ENCODE measurements around the gene TMTC1.

Gene TMTC1

GRCh38 chr12:29608581-29608980 lies 175.2 kb downstream of the TMTC1 start:
- H3K14ac ChIP-seq (ENCODE audit: low read length), result no peak overlapping the region
- no peaks in the 10 kb centered on the region for H3K36me3 ChIP-seq (ENCODE audit: control insufficient read depth in 1 of 2, insufficient read depth in 2 of 2, low read length in 2 of 2)
- WGBS (ENCODE audit: extremely low coverage, insufficient coverage, insufficient read length), result no CpG with 5 or more reads among the region's 7 CpGs
- no peak overlapping the region for H3K4ac ChIP-seq (ENCODE audit: low read depth, low read length)
- peaks cover 2 to 3% of the 10 kb centered on the region in 2 experiments for H3K4me1 ChIP-seq (ENCODE audit: control insufficient read depth in 1 of 2, insufficient read depth in 2 of 2, low read length in 2 of 2)
- H3K4me2 ChIP-seq (ENCODE audit: low read length), result no peak overlapping the region
- no peak overlapping the region for H2BK120ac ChIP-seq (ENCODE audit: insufficient read depth, low read length, poor library complexity)
- no peak overlapping the region for H2BK5ac ChIP-seq (ENCODE audit: low read depth, low read length, poor library complexity)
- no peak overlapping the region for H3K27ac ChIP-seq (ENCODE audit: low read depth, low read length)
- no peak overlapping the region for H4K91ac ChIP-seq (ENCODE audit: low read depth, low read length)
- DNase-seq, result no peak
- H3K9me3 ChIP-seq (ENCODE audit: insufficient read depth, low read depth, low read length), result peaks cover 1% of the 10 kb centered on the region
- H3K79me2 ChIP-seq (ENCODE audit: control insufficient read depth, insufficient read depth, low read length, poor library complexity), result no peaks in the 10 kb centered on the region
- H3K9ac ChIP-seq (ENCODE audit: low read length), result no peak overlapping the region
- no peaks in the 10 kb centered on the region for H3K79me1 ChIP-seq (ENCODE audit: low read length)
- no peak overlapping the region for H3K4me3 ChIP-seq (ENCODE audit: low read depth, low read length)
- H4K12ac ChIP-seq (ENCODE audit: low read depth, low read length), result no peak overlapping the region
- no peak overlapping the region for H3K18ac ChIP-seq (ENCODE audit: low read length)
- H3K27me3 ChIP-seq (ENCODE audit: insufficient read depth, low read length), result no peaks in the 10 kb centered on the region
- H3K23ac ChIP-seq (ENCODE audit: low read length), result no peak overlapping the region
- H4K8ac ChIP-seq (ENCODE audit: low read depth, low read length), result no peak overlapping the region
- H2AFZ ChIP-seq (ENCODE audit: insufficient read depth, low read length, poor library complexity), result no peak overlapping the region
- H2AK5ac ChIP-seq (ENCODE audit: low read length), result no peak overlapping the region
- no peak overlapping the region for H2BK12ac ChIP-seq (ENCODE audit: low read length)

- no peak overlapping the region for H4K12ac ChIP-seq (ENCODE audit: low read depth, low read length)
- no peak overlapping the region for H3K4me2 ChIP-seq (ENCODE audit: low read length)
- H2BK5ac ChIP-seq (ENCODE audit: low read depth, low read length, poor library complexity), result no peak overlapping the region
- H4K91ac ChIP-seq (ENCODE audit: low read depth, low read length), result no peak overlapping the region
- H2BK12ac ChIP-seq (ENCODE audit: low read length), result no peak overlapping the region
- H2AK5ac ChIP-seq (ENCODE audit: low read length), result no peak overlapping the region
- no CpG with 5 or more reads among the region's 3 CpGs for WGBS (ENCODE audit: extremely low coverage, insufficient coverage, insufficient read length)
- no peak overlapping the region for H3K9ac ChIP-seq (ENCODE audit: low read length)
- no peaks in the 10 kb centered on the region for H3K79me1 ChIP-seq (ENCODE audit: low read length)
- H3K79me2 ChIP-seq (ENCODE audit: control insufficient read depth, insufficient read depth, low read length, poor library complexity), result no peaks in the 10 kb centered on the region
- no peak overlapping the region for H4K8ac ChIP-seq (ENCODE audit: low read depth, low read length)
- H2AFZ ChIP-seq (ENCODE audit: insufficient read depth, low read length, poor library complexity), result no peak overlapping the region
- no peak overlapping the region for H3K27ac ChIP-seq (ENCODE audit: low read depth, low read length)
- no peak overlapping the region for H3K23ac ChIP-seq (ENCODE audit: low read length)
- no peak overlapping the region for H3K18ac ChIP-seq (ENCODE audit: low read length)
- no peak overlapping the region for H3K4me3 ChIP-seq (ENCODE audit: low read depth, low read length)
- H2BK120ac ChIP-seq (ENCODE audit: insufficient read depth, low read length, poor library complexity), result no peak overlapping the region
- no peak for DNase-seq
- H3K27me3 ChIP-seq (ENCODE audit: insufficient read depth, low read length), result no peaks in the 10 kb centered on the region
- H3K9me3 ChIP-seq (ENCODE audit: insufficient read depth, low read depth, low read length), result no peaks in the 10 kb centered on the region
- no peak overlapping the region for H3K4ac ChIP-seq (ENCODE audit: low read depth, low read length)
- H3K14ac ChIP-seq (ENCODE audit: low read length), result no peak overlapping the region
- H3K36me3 ChIP-seq (ENCODE audit: control insufficient read depth in 1 of 2, insufficient read depth in 2 of 2, low read length in 2 of 2), result no peaks in the 10 kb centered on the region
- no peaks in the 10 kb centered on the region for H3K4me1 ChIP-seq (ENCODE audit: control insufficient read depth in 1 of 2, insufficient read depth in 2 of 2, low read length in 2 of 2)
These were observed 184.4 kb downstream of the TMTC1 start for GRCh38 chr12:29599381-29599780.

GRCh38 chr12:29595071-29595755 lies 188.5 kb downstream of the TMTC1 start:
- no peak for DNase-seq
- H3K4me1 ChIP-seq (ENCODE audit: control insufficient read depth in 1 of 2, insufficient read depth in 2 of 2, low read length in 2 of 2), result no peaks in the 10 kb centered on the region
- H4K12ac ChIP-seq (ENCODE audit: low read depth, low read length), result no peak overlapping the region
- no peak overlapping the region for H3K4me3 ChIP-seq (ENCODE audit: low read depth, low read length)
- no peak overlapping the region for H2AK5ac ChIP-seq (ENCODE audit: low read length)
- H4K91ac ChIP-seq (ENCODE audit: low read depth, low read length), result no peak overlapping the region
- no peak overlapping the region for H3K18ac ChIP-seq (ENCODE audit: low read length)
- no peaks in the 10 kb centered on the region for H3K36me3 ChIP-seq (ENCODE audit: control insufficient read depth in 1 of 2, insufficient read depth in 2 of 2, low read length in 2 of 2)
- H3K4me2 ChIP-seq (ENCODE audit: low read length), result no peak overlapping the region
- no peak overlapping the region for H2AFZ ChIP-seq (ENCODE audit: insufficient read depth, low read length, poor library complexity)
- H3K23ac ChIP-seq (ENCODE audit: low read length), result no peak overlapping the region
- no peak overlapping the region for H3K4ac ChIP-seq (ENCODE audit: low read depth, low read length)
- H2BK12ac ChIP-seq (ENCODE audit: low read length), result no peak overlapping the region
- H3K79me1 ChIP-seq (ENCODE audit: low read length), result no peaks in the 10 kb centered on the region
- H3K9me3 ChIP-seq (ENCODE audit: insufficient read depth, low read depth, low read length), result no peaks in the 10 kb centered on the region
- no peak overlapping the region for H2BK120ac ChIP-seq (ENCODE audit: insufficient read depth, low read length, poor library complexity)
- H3K9ac ChIP-seq (ENCODE audit: low read length), result no peak overlapping the region
- WGBS (ENCODE audit: extremely low coverage, insufficient coverage, insufficient read length), result no CpG with 5 or more reads among the region's 1 CpG
- no peaks in the 10 kb centered on the region for H3K27me3 ChIP-seq (ENCODE audit: insufficient read depth, low read length)
- no peak overlapping the region for H3K27ac ChIP-seq (ENCODE audit: low read depth, low read length)
- no peaks in the 10 kb centered on the region for H3K79me2 ChIP-seq (ENCODE audit: control insufficient read depth, insufficient read depth, low read length, poor library complexity)
- no peak overlapping the region for H2BK5ac ChIP-seq (ENCODE audit: low read depth, low read length, poor library complexity)
- no peak overlapping the region for H3K14ac ChIP-seq (ENCODE audit: low read length)
- no peak overlapping the region for H4K8ac ChIP-seq (ENCODE audit: low read depth, low read length)

- Histone ChIP-seq H3K4ac (ENCODE audit: low read depth, low read length) (no peak overlapping the region), H2BK12ac (ENCODE audit: low read length) (no peak overlapping the region), H2AFZ (ENCODE audit: insufficient read depth, low read length, poor library complexity) (no peak overlapping the region), H3K9ac (ENCODE audit: low read length) (no peak overlapping the region), H3K9me3 (ENCODE audit: insufficient read depth, low read depth, low read length) (no peaks in the 10 kb centered on the region), H3K4me3 (ENCODE audit: low read depth, low read length) (no peak overlapping the region), H4K12ac (ENCODE audit: low read depth, low read length) (no peak overlapping the region), H2BK5ac (ENCODE audit: low read depth, low read length, poor library complexity) (no peak overlapping the region), H2BK120ac (ENCODE audit: insufficient read depth, low read length, poor library complexity) (no peak overlapping the region), H3K18ac (ENCODE audit: low read length) (no peak overlapping the region), H3K36me3 (ENCODE audit: control insufficient read depth in 1 of 2, insufficient read depth in 2 of 2, low read length in 2 of 2) (no peaks in the 10 kb centered on the region), H4K8ac (ENCODE audit: low read depth, low read length) (no peak overlapping the region), H3K4me2 (ENCODE audit: low read length) (no peak overlapping the region), H3K79me1 (ENCODE audit: low read length) (no peaks in the 10 kb centered on the region), H4K91ac (ENCODE audit: low read depth, low read length) (no peak overlapping the region), H3K79me2 (ENCODE audit: control insufficient read depth, insufficient read depth, low read length, poor library complexity) (no peaks in the 10 kb centered on the region), H3K27ac (ENCODE audit: low read depth, low read length) (no peak overlapping the region), H3K14ac (ENCODE audit: low read length) (no peak overlapping the region), H3K23ac (ENCODE audit: low read length) (no peak overlapping the region), H3K4me1 (ENCODE audit: control insufficient read depth in 1 of 2, insufficient read depth in 2 of 2, low read length in 2 of 2) (no peaks in the 10 kb centered on the region), H3K27me3 (ENCODE audit: insufficient read depth, low read length) (no peaks in the 10 kb centered on the region), H2AK5ac (ENCODE audit: low read length) (no peak overlapping the region)
- no CpG with 5 or more reads among the region's 2 CpGs for WGBS (ENCODE audit: extremely low coverage, insufficient coverage, insufficient read length)
- DNase-seq, result no peak
These were observed 190.7 kb downstream of the TMTC1 start for GRCh38 chr12:29593001-29593400.

All from trophoblast cell (in vitro differentiated cells and primary cell).